GM12878 (cell line): ENCODE data around the gene TNRC18. TPM values are rescaled to one million over a fixed set of nuclear protein-coding genes. Genes with fewer than 3 reads are reported as not detected.

Experiments
- ATAC-seq: fragments of 200-7000 bp; cut with Tn5 transposase; 3 replicates; pipeline ENCODE4 v1.9.1; 2020; ENCODE audit warnings: mild to moderate bottlenecking, moderate library complexity
- BruUV-seq: library from RNA; stranded (reverse); fragments of 400-500 nt; replicated peaks from 2 replicates; lab custom pipeline; 2021; lab: Mats Ljungman, UMichigan
- CTCF ChIA-PET: fragments of 300-600 bp; sonication (Branson Sonifier 250); formaldehyde crosslinking; extraction: SDS; loops from one replicate; lab custom pipeline; 2021; ENCODE audit warnings: inconsistent platforms; lab: Yijun Ruan, JAX
- POLR2A ChIA-PET: fragments of 350-600 bp; formaldehyde crosslinking; extraction: SDS; loops from one replicate; lab custom pipeline; 2021; ENCODE audit warnings: inconsistent platforms; lab: Charles Lee
- RAD21 ChIA-PET: fragments of 300-600 bp; sonication (Branson Sonifier 250); formaldehyde crosslinking; loops from one replicate; lab custom pipeline; 2023; ENCODE audit warnings: antibody characterized with exemption; ENCODE audit not compliant: unreplicated experiment; lab: Charles Lee
- SMC1A ChIA-PET: fragments of 300-600 bp; sonication (Branson Sonifier 250); formaldehyde crosslinking; loops from one replicate; lab custom pipeline; 2023; ENCODE audit not compliant: unreplicated experiment, uncharacterized antibody; lab: Charles Lee
- DNase-seq: peaks from one replicate; pipeline ENCODE4 v3.0.0-alpha.2; 2011; ENCODE audit warnings: low read depth, low spot score
- FAIRE-seq: peaks from 3 replicates; lab custom pipeline; 2011; peaks lifted over from hg19 to GRCh38; lab: Jason Lieb, UNC
- H2AFZ ChIP-seq: 2 replicates; pipeline ENCODE4 v1.6.0; 2011; ENCODE audit warnings: low read depth, low read length, control low read depth; ENCODE audit not compliant: control insufficient read depth
- H3K27ac ChIP-seq: 2 replicates; pipeline ENCODE4 v1.5.1; 2011; ENCODE audit warnings: control low read depth; ENCODE audit not compliant: control insufficient read depth, insufficient read depth
- H3K27me3 ChIP-seq, 2 experiments: replicated peaks in 1 of 2; 2 replicates each; pipeline versions ENCODE4 v1.6.0 to v1.6.1; 2011; ENCODE audit warnings: low read length in 1 of 2; ENCODE audit not compliant: control insufficient read depth in 2 of 2, insufficient read depth in 2 of 2
- H3K36me3 ChIP-seq, 2 experiments: 2 replicates each; pipeline ENCODE4 v1.5.1; 2011; ENCODE audit warnings: low read length in 1 of 2; ENCODE audit not compliant: control insufficient read depth in 2 of 2, insufficient read depth in 2 of 2
- H3K4me1 ChIP-seq: 2 replicates; pipeline ENCODE4 v1.6.1; 2011; ENCODE audit warnings: mild to moderate bottlenecking, low read length, moderate library complexity, mixed read lengths; ENCODE audit not compliant: control insufficient read depth, insufficient read depth
- H3K4me2 ChIP-seq: 2 replicates; pipeline ENCODE4 v1.6.0; 2011; ENCODE audit warnings: control low read depth; ENCODE audit not compliant: control insufficient read depth, insufficient read depth
- H3K4me3 ChIP-seq: fragments of 200-600 bp; sonication (generic); 2 replicates; pipeline ENCODE4 v1.5.1; 2016
- H3K79me2 ChIP-seq: 2 replicates; pipeline ENCODE4 v1.6.0; 2011; ENCODE audit warnings: low read length; ENCODE audit not compliant: control insufficient read depth, insufficient read depth
- H3K9ac ChIP-seq: 2 replicates; pipeline ENCODE4 v1.8.0; 2011; ENCODE audit warnings: low read length, control low read depth, mixed read lengths; ENCODE audit not compliant: control insufficient read depth, insufficient read depth
- H3K9me3 ChIP-seq: replicated peaks from 3 replicates; pipeline ENCODE4 v1.5.1; 2011; ENCODE audit warnings: mild to moderate bottlenecking, low read length; ENCODE audit not compliant: control insufficient read depth, insufficient read depth
- H4K20me1 ChIP-seq: 2 replicates; pipeline ENCODE4 v1.6.0; 2011; ENCODE audit not compliant: control insufficient read depth, insufficient read depth
- ASH2L ChIP-seq: fragments of 300-600, 200-600 bp; sonication (generic); IDR thresholded peaks from 2 replicates; pipeline ENCODE4 v1.6.1; 2017; ENCODE audit warnings: low read depth, mild to moderate bottlenecking, borderline replicate concordance
- BMI1 ChIP-seq: fragments of 450-650 bp; IDR thresholded peaks from 2 replicates; pipeline ENCODE4 v1.6.1; 2016; ENCODE audit warnings: mild to moderate bottlenecking, moderate library complexity, borderline replicate concordance
- CEBPZ ChIP-seq: fragments of 150-350 bp; IDR thresholded peaks from 2 replicates; pipeline ENCODE4 v1.6.1; 2016; ENCODE audit warnings: low read depth, low read length
- CREM ChIP-seq: IDR thresholded peaks from 2 replicates; pipeline ENCODE4 v1.6.1; 2014; ENCODE audit warnings: antibody characterized with exemption, low read depth
- ESRRA ChIP-seq: IDR thresholded peaks from 2 replicates; pipeline ENCODE4 v1.6.1; 2012; ENCODE audit warnings: mild to moderate bottlenecking, low read length, improper control_type of control experiment
- NR2F1 ChIP-seq: fragments of 450-650 bp; conservative IDR thresholded peaks from 2 replicates; pipeline ENCODE4 v1.6.1; 2017; ENCODE audit warnings: mild to moderate bottlenecking
- PML ChIP-seq: IDR thresholded peaks from 2 replicates; pipeline ENCODE4 v1.6.1; 2012; ENCODE audit warnings: low read length, inconsistent platforms
- RAD51 ChIP-seq: fragments of 450-650 bp; IDR thresholded peaks from 2 replicates; pipeline ENCODE4 v1.6.1; 2016; ENCODE audit warnings: moderate library complexity, mild to moderate bottlenecking, inconsistent platforms
- RELB ChIP-seq: fragments of 450-650 bp; IDR thresholded peaks from 2 replicates; pipeline ENCODE4 v1.6.1; 2017; ENCODE audit warnings: low read depth, mild to moderate bottlenecking, moderate library complexity
- SIX5 ChIP-seq: IDR thresholded peaks from 2 replicates; pipeline ENCODE4 v1.6.1; 2011; ENCODE audit warnings: mild to moderate bottlenecking, low read depth, low read length, moderate library complexity; ENCODE audit not compliant: severe bottlenecking
- SMAD1 ChIP-seq: fragments of 450-650 bp; IDR thresholded peaks from 2 replicates; pipeline ENCODE4 v1.6.1; 2018; ENCODE audit warnings: mild to moderate bottlenecking, low read depth; ENCODE audit not compliant: partially characterized antibody
- SUPT20H ChIP-seq: IDR thresholded peaks from 2 replicates; pipeline ENCODE4 v1.6.1; 2011; ENCODE audit warnings: low read depth, mild to moderate bottlenecking, low read length, moderate library complexity, borderline replicate concordance; ENCODE audit not compliant: control insufficient read depth
- USF2 ChIP-seq: IDR thresholded peaks from 2 replicates; pipeline ENCODE4 v1.6.1; 2011; ENCODE audit warnings: low read depth, low read length, improper control_type of control experiment, borderline replicate concordance
- WRNIP1 ChIP-seq: IDR thresholded peaks from 2 replicates; pipeline ENCODE4 v1.6.1; 2011; ENCODE audit warnings: low read depth, low read length, improper control_type of control experiment, borderline replicate concordance
- ZNF207 ChIP-seq: fragments of 450-650 bp; IDR thresholded peaks from 2 replicates; pipeline ENCODE4 v1.6.1; 2014; ENCODE audit warnings: antibody characterized with exemption, mild to moderate bottlenecking, borderline replicate concordance
- whole genome bisulfite sequencing: methylation state at CpG from one replicate; pipeline ENCODE4 v1.1.6; 2016; ENCODE audit warnings: low lambda C conversion rate; ENCODE audit not compliant: insufficient replicate concordance, insufficient coverage; ENCODE audit errors: missing lambda C conversion rate; 5-methylcytosine and 5-hydroxymethylcytosine counted together
- in situ Hi-C: fragments of 300-500 bp; cut with MboI; formaldehyde crosslinking; loops from 9 replicates; pipeline ENCODE4 v1.14.3; 2018; ENCODE audit warnings: mixed read lengths
- intact Hi-C: fragments of 100-400 bp; cut with micrococcal nuclease; formaldehyde crosslinking; loops from one replicate; pipeline ENCODE4 v1.14.2; 2022; ENCODE audit not compliant: unreplicated experiment
- polyA plus RNA-seq, 11 experiments: library from polyadenylated mRNA; depleted of rRNA in 4 of 11; unstranded in 6 of 11; stranded (reverse) in 5 of 11; fragments of >200 nt; fragmentation: Nextera tagmentation in 4 of 11; fragmentation: Illumina TruSeq in 1 of 11; extraction: Ambion mirVana in 4 of 11; extraction: Trizol in 1 of 11; gene quantifications; 1 replicate in 1 of 11; 2 replicates in 10 of 11; pipeline versions ENCODE4 v1.2.1 to v1.2.3, GENCODE V29; 2011 to 2016; ENCODE audit warnings: inconsistent platforms in 2 of 11, missing spikeins in 2 of 11, low read depth in 1 of 11
- total RNA-seq, 4 experiments: library from RNA; depleted of rRNA in 3 of 4; stranded (reverse); fragments of >200 nt in 3 of 4; fragmentation: Illumina TruSeq in 1 of 4; extraction: Trizol in 1 of 4; gene quantifications; 2 replicates each; pipeline versions ENCODE4 v1.2.1 to v1.2.3, GENCODE V29; 2013 to 2021

Gene TNRC18
- total and polyA plus RNA-seq, 10 of the 15 experiments (the other 5 are each of a cell fraction or from before 2014, with no cell fraction given) = 0.02 to 31.7 (median 5.4) TPM

- no peak for TF ChIP-seq SIX5
- TF ChIP-seq, all 136 proteins: peak for 2
Measured at GRCh38 chr7:5429857-5430611, 6.4 kb upstream of the TNRC18 start (continued).

GRCh38 chr7:5429253-5429856 lies 5.7 kb upstream of the TNRC18 start:
- Histone ChIP-seq H3K4me1 (peaks cover 4% of the 10 kb centered on the region; the same call in 1 of the 2 replicates), H3K9ac (peak overlapping the region; percentile 20; the same call in 1 of the 2 replicates), H3K27me3 (peaks cover 27 to 42% of the 10 kb centered on the region in 2 experiments), H3K4me3 (no peak overlapping the region), H3K4me2 (no peak overlapping the region), H3K9me3 (no peaks in the 10 kb centered on the region; the same call in 2 of the 3 replicates), H3K27ac (no peak overlapping the region), H2AFZ (no peak overlapping the region), H3K36me3 (no peaks in the 10 kb centered on the region), H3K79me2 (no peaks in the 10 kb centered on the region), H4K20me1 (no peaks in the 10 kb centered on the region)
- FAIRE-seq (no peak), DNase-seq (no peak), ATAC-seq (peak; percentile 65)
- BruUV-seq = no TSS peak
- CTCF ChIA-PET = interaction anchor here (0.6 to 0.7 kb wide), 2 partner anchors 103 to 249 kb away, joined by 3 read pairs; no protein-coding TSS in a partner anchor
- in situ Hi-C loops = no loop called here
- POLR2A ChIA-PET = interaction anchor here (0.7 kb wide), 1 partner anchor 9 kb away, joined by 3 read pairs; no protein-coding TSS in a partner anchor
- intact Hi-C loops = no loop called here
- WGBS = 20% methylated on average over 27 of the region's 31 CpGs
- RAD21 ChIA-PET = interaction anchor here (1.5 kb wide), 1 partner anchor 189 kb away, joined by 6 read pairs; no protein-coding TSS in a partner anchor
- SMC1A ChIA-PET = interaction anchor here (1.1 to 1.2 kb wide), 2 partner anchors 33 to 199 kb away, joined by 5 to 10 read pairs; no protein-coding TSS in a partner anchor
- no peak for TF ChIP-seq WRNIP1
- TF ChIP-seq RELB = 0 out of 2 replicates have a peak, but pooled peaks have one; percentile 35
- TF ChIP-seq ZNF207 = no peak
- TF ChIP-seq RAD51 = no peak
- TF ChIP-seq NR2F1 = peak; percentile 69
- no peak for TF ChIP-seq PML
- TF ChIP-seq BMI1 = no peak
- TF ChIP-seq CREM = no peak
- no peak for TF ChIP-seq SMAD1
- TF ChIP-seq CEBPZ = no peak
- TF ChIP-seq ESRRA = no peak
- TF ChIP-seq ASH2L = no peak
- no peak for TF ChIP-seq USF2
- TF ChIP-seq SUPT20H = no peak
